HL-60/S4 (cell line): ENCODE results near the gene FECH.
"Not testable (repeated sequence)": the region's sequence is repeated elsewhere in the genome, so short reads cannot be mapped to it uniquely, and the experiment has no call there.

ENCODE experiments used
- in situ Hi-C: fragments of 300-500 bp; cut with MboI; formaldehyde crosslinking; loops from 2 replicates; pipeline ENCODE4 v1.14.3; 2022; ENCODE audit warnings: low sequenced_read_pairs

Gene FECH

DNA sequence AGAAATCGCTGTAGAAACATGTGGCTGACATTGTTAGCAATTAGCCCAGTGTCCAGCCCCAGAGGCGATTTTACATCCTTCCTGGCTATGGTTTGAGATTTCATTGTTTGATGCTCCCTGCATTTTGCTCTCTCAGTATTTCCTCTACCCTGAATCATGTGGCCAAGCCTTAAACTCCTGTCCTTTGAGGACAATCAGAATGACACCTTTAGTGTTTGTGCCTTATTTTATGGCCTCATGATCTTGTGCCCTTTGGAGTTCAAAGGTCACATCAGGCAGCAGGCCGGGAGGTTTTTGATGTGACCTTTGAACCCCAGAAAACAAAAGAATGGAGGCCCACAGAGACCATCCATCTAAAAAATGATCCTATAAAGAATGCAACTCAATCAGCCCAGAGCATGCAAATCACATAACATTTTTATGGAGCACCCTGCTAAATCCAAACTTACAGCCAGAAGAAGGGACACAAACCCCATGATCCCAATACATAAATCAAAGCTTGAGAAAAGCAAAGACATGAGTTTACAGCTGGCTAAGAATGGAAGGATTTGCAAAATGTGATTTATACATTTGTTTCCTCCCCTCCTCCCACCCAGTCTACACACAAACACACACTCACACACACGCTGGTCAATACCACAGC lies 52.5 kb downstream of the FECH start:
- in situ Hi-C loops, result no loop called here

DNA sequence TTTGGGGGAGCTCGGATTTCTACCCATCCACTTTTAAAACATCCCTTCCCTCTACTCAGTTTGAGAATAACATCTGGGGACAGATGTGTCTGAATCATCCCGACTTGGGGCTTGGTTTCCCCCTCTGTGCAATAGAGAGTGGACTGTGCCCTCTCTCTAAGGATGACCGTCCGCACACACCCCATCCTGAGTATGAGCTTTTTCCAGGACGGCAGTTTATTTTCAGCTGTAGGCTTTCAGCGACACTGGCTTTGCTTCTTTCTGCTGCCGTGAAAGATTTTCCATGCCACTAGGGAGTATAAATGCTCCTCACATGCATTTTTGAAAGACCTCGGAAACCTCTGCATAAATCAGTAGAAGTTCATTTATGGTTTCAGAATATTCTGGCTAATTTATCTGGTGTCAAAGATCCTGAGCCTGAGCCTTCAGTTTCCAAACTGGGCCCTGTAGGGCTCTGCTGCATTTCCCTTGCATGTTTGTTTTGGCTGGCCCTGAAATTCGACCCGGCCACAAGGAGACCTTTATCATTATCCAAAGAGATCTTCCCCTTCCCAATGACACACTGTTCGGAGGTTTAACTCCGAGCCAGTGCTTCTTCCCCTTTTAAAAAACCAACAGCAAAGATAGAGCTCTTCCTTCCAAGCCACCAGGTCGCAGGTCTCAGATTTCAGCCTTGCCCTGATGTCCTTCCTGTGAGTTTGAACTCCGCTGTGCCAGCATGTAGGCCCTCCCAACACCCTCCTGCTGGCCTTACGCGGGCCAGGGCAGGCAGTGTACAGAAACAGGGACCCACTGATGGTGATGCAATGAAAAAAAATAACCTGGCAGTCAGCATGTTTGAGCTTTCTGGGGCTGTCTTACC lies 53.3 kb downstream of the FECH start:
- in situ Hi-C loops, result no loop called here

- in situ Hi-C loops, result no loop called here
These were observed 57.4 kb downstream of the FECH start for GRCh38 chr18:57529151-57529550.

- in situ Hi-C loops, result no loop called here
These were observed 58.8 kb downstream of the FECH start for GRCh38 chr18:57527556-57528229.

DNA sequence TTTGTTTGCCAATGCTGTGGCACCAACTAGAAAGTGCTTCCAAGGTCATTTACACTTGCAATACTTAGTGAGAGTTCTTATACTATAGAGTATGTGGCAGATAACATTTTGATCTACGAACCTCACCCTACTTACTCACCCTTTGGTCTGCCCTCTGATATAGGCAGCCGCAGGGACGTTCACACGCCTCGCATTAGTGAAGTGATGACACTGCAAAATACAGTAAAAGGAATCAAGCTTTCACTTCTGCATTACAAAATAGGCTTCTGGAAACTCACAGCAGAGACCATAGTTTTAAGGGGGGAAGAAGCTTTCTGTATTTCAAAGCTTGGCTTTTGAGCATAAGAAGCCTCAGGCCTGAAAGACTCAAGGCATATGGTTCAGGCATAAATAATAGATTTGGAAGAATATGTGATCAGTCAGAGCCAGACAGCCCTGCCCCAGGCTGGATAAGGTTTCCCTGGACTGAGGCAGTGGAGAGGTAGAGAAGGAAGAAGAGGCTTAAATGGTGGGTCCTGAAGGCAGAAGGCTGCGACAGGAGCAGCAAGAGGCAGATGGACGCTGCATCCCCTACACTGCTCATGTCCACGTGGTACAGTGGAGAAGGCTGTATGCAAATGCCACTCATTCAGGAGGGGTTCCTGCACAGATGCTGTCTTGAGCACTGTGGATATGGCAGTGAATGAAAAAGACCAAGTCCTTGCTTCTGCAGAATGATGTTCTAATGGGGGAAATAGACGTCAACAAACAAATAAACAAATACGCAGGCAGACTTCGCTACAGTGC lies 63.1 kb downstream of the FECH start:
- in situ Hi-C loops, result no loop called here

DNA sequence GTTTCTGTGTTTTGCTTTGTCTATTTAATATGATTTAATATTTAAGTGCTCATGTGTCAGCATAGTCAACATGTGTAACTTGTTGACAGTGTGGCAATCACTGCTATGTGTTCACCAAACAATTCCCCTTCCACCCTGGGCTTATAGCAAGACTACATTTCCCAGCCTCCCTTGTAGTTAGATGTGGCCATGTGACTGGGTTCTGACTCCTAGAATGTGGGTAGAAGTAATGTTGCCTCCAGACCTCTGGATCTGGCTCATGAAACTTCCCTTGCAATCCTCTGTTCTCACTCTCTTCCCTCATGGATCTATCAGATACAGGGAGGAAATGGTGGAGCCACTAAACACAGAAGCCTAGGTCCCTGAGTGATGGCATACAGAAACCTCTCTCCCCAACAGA lies 64.2 kb downstream of the FECH start:
- in situ Hi-C loops, result not testable (repeated sequence)

GRCh38 chr18:57519668-57520424 lies 66.7 kb downstream of the FECH start:
- in situ Hi-C loops, result no loop called here

DNA sequence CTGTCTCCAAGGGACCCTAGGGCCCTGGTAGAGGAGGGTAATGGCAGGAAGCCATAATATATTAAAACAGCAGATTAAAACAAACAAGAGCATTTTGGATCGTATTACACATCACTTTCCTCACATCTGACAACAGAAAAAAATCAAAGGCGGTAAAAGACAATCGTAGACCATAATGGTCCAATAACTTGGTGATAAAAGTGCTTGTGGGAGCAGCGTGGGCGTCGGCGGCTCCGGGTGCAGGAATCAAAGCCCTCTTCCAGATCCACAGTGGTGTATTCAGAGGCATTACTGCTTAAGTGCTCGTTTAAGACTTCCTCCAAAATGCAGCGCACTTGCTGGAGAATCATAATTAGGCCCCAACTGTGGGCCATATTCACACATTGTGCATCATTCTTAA lies 68.0 kb downstream of the FECH start:
- in situ Hi-C loops, result no loop called here

DNA sequence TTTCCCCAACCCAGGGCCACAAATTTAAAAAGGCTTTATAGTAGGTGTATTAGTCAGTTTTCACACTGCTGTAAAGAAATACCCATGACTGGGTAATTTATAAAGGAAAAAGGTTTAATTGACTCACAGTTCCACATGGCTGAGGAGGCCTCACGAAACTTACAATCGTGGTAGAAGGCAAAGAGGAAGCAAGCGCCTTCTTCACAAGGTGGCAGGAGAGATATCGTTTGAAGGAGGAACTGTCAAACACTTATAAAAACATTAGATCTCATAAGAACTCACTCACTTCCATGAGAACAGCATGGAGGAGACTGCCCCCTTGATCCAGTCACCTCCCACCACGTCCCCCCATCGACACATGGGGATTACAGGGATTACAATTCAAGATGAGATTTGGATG lies 70.4 kb downstream of the FECH start:
- in situ Hi-C loops, result no loop called here

DNA sequence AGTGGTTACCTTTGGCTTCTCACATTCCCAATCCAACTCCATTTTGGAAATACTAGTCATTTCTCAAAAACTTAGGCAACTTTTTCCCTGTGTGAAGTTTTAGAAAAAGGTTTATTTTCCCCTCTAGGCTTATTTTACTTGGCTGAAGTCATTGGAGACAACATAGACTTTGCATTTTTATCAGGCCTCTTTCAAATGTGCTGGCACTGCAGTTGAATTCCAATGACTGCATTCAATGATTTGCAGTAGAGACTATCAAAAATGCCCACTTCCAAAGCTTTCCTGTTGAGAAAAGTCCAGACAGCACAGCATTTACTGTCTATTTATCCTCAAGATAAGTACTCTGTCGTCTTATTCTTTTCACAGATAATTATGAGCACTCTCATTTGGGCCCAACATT lies 81.3 kb downstream of the FECH start:
- in situ Hi-C loops, result no loop called here

- in situ Hi-C loops, result no loop called here
These were observed 83.9 kb downstream of the FECH start for GRCh38 chr18:57502624-57503023.

GRCh38 chr18:57498682-57499256 lies 87.7 kb downstream of the FECH start:
- in situ Hi-C loops, result no loop called here
